SU-DHL-6 (cell line): Measurements from ENCODE around the gene CCDC18.

Experiments
- CTCF ChIP-seq: fragments of 200-600 bp; sonication (generic); IDR thresholded peaks from one replicate; pipeline ENCODE4 v1.5.1; 2017; ENCODE audit warnings: antibody characterized with exemption, mild to moderate bottlenecking, low read length, moderate library complexity; ENCODE audit not compliant: insufficient read depth, poor library complexity, severe bottlenecking
- EZH2phosphoT487 ChIP-seq: fragments of 200-600 bp; sonication (generic), shearing (Covaris generic); conservative IDR thresholded peaks from 2 replicates; pipeline ENCODE4 v1.6.1; 2018; ENCODE audit warnings: mild to moderate bottlenecking, antibody characterized with exemption, low read length, moderate library complexity, mixed read lengths

GRCh38 chr1:93200714-93201113 is 20.2 kb downstream of the CCDC18 start:
- no peak for TF ChIP-seq CTCF
- TF ChIP-seq EZH2phosphoT487 = no peak
